HFF-Myc (cell line): Measurements from ENCODE around the gene ATRAID.

Experiments
- DNase-seq: peaks from one replicate; pipeline ENCODE4 v3.0.0-alpha.2; 2011; ENCODE audit warnings: low read depth; ENCODE audit errors: extremely low read depth
- H3K4me3 ChIP-seq: replicated peaks from 2 replicates; pipeline ENCODE4 v1.5.1; 2011; ENCODE audit warnings: low read depth, mild to moderate bottlenecking, control low read depth, low read length
- TF ChIP-seq, protein P1 (sequence below): IDR thresholded peaks from 2 replicates; pipeline ENCODE4 v1.5.1; 2012; ENCODE audit warnings: mild to moderate bottlenecking, low read depth, low read length, control low read depth; ENCODE audit errors: missing control alignments

ATRAID gene

GRCh38 chr2:27211943-27212625, at the start of gene ATRAID, which contains the start of gene SLC5A6:
TSS of gene ATRAID (plus strand) at chr2:27212041. CDS start at chr2:27212369, 328 bp downstream.
TSS of gene SLC5A6 (minus strand) at chr2:27212268. CDS start at chr2:27207650, 4,618 bp downstream.
- peak; percentile 59 for DNase-seq
- H3K4me3 ChIP-seq = peak within 1 kb of the TSS; percentile 88
- TF ChIP-seq, protein P1, sequence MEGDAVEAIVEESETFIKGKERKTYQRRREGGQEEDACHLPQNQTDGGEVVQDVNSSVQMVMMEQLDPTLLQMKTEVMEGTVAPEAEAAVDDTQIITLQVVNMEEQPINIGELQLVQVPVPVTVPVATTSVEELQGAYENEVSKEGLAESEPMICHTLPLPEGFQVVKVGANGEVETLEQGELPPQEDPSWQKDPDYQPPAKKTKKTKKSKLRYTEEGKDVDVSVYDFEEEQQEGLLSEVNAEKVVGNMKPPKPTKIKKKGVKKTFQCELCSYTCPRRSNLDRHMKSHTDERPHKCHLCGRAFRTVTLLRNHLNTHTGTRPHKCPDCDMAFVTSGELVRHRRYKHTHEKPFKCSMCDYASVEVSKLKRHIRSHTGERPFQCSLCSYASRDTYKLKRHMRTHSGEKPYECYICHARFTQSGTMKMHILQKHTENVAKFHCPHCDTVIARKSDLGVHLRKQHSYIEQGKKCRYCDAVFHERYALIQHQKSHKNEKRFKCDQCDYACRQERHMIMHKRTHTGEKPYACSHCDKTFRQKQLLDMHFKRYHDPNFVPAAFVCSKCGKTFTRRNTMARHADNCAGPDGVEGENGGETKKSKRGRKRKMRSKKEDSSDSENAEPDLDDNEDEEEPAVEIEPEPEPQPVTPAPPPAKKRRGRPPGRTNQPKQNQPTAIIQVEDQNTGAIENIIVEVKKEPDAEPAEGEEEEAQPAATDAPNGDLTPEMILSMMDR = no peak

DNA sequence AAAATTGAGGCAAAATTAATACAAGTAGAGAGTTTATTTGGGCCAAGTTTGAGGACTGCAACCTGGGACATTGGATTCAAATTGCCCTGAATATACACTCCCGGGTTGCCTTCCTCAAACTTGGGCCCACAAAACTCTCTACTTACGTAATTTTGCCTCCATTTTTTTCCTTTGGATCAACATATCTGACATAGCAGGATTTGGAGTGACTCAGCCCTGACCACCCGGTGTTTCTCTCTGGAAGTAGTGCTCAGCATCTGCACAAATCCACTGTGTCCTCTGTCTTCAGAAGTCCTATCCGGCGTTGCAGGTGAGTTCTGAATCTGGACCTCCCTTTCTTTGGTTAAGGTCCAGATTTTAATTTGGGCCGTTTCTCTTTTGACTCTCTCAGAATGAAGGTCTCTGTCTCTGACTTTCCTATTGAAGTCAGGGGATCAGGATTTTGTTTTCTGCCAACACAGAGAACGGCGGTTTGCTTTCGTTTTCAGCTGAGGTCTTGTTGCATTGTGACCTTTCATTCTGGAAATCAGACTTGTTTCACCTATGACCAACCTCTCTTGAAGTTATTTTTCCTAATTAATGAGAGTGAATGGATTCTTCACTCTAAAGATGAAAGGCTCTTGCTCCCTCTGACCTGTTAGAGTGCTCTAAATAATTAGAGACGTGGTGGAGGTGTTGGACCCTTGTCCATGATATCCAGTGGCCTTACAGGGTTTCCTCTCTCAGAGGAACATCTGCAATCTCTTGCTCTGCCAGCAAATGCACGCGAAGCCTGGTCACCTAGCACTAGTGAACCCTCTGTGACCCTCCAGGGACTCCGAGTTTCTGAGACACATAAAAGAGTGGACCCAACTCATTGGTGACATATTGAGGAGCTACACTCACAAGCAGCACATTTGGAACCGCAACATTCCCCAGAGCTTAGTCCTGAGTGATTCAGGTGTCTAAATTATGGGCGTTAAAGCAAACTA, 49.4 kb upstream of the ATRAID start:
- TF ChIP-seq, protein P1 = no peak
- no peak for DNase-seq
- no peak overlapping the region for H3K4me3 ChIP-seq

- H3K4me3 ChIP-seq = no peak overlapping the region
- no peak for DNase-seq
- TF ChIP-seq, protein P1 = no peak
Measured at GRCh38 chr2:27164960-27165763, 46.7 kb upstream of the ATRAID start.

DNA sequence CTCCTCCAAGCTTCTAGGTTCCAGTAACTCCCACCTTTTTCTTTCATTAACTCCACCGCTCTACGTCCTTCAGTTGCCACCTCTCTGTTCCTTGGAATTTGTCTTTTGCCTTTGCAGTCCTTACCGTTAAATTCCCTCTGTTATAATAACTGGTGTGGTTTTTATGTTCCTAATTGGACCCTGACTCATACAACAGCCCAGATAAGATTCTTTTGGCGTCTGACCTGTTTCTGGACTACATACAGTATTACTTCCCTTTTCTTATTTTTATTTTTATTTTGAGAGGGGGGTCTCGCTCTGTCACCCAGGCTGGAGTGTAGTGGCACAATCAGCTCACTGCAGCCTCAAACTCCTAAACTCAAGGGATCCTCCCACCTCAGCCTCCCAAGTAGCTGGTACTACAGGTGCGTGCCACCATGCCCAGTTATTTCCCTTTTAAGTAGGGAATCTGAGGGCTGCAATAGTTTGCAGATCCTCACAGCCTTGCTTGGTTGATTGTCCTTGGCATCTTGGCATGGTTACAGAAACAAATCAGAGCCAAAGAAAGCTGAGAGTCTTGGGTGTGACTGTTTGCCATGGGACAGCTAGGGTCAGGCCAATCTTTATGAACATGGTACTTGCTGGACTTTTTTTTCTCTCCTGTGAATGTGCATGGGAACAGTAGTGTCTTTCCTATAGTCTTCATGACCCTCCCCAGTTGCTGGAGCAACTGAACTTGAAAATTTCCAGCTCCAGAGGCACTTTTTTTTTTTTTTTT, 41.1 kb upstream of the ATRAID start:
- DNase-seq = no peak
- H3K4me3 ChIP-seq = no peak overlapping the region
- TF ChIP-seq, protein P1 = no peak

- TF ChIP-seq, protein P1 = no peak
- DNase-seq = no peak
Measured at GRCh38 chr2:27171351-27171848, 40.4 kb upstream of the ATRAID start.

More at GRCh38 chr2:27171351-27171848, 40.4 kb upstream of the ATRAID start:
- no peak overlapping the region for H3K4me3 ChIP-seq
